Activated naive CD4-positive, alpha-beta T cell treated with anti-CD3 and anti-CD28 coated beads for 36 hours (primary cell): Measurements from ENCODE around the gene MRPS6. TPM values are rescaled to one million over a fixed set of nuclear protein-coding genes. Genes with fewer than 3 reads are reported as not detected.

ENCODE experiments used
- CTCF ChIA-PET: fragments of 350-600 bp; sonication (Branson Sonifier 250); formaldehyde crosslinking; loops from one replicate; lab custom pipeline; 2021; ENCODE audit warnings: antibody characterized with exemption; lab: Charles Lee
- DNase-seq: peaks from one replicate; pipeline ENCODE4 v3.0.0-alpha.2; 2020
- H3K27ac Mint-ChIP-seq: one replicate; pipeline ENCODE4 v1.8.0; 2021; ENCODE audit warnings: mild to moderate bottlenecking, mixed read lengths
- H3K27me3 Mint-ChIP-seq: one replicate; pipeline ENCODE4 v1.8.0; 2021; ENCODE audit warnings: low read depth, mixed read lengths
- H3K36me3 Mint-ChIP-seq: one replicate; pipeline ENCODE4 v1.8.0; 2021; ENCODE audit warnings: low read depth, mixed read lengths
- H3K4me1 Mint-ChIP-seq: one replicate; pipeline ENCODE4 v1.8.0; 2021; ENCODE audit warnings: low read depth, mixed read lengths
- H3K4me3 Mint-ChIP-seq: one replicate; pipeline ENCODE4 v1.8.0; 2021; ENCODE audit warnings: mild to moderate bottlenecking, moderate library complexity, mixed read lengths
- H3K9me3 Mint-ChIP-seq: one replicate; pipeline ENCODE4 v1.8.0; 2021; ENCODE audit warnings: mixed read lengths
- intact Hi-C: fragments of 100-400 bp; cut with micrococcal nuclease; formaldehyde crosslinking; loops from one replicate; pipeline ENCODE4 v1.15.1; 2023
- total RNA-seq, 2 experiments: library from RNA; stranded (reverse); gene quantifications; one replicate each; pipeline ENCODE4 v1.2.3, GENCODE V29; 2021

MRPS6 gene
- total RNA-seq, 2 experiments from 2014 or later: 78.9 to 80.0 TPM

DNA sequence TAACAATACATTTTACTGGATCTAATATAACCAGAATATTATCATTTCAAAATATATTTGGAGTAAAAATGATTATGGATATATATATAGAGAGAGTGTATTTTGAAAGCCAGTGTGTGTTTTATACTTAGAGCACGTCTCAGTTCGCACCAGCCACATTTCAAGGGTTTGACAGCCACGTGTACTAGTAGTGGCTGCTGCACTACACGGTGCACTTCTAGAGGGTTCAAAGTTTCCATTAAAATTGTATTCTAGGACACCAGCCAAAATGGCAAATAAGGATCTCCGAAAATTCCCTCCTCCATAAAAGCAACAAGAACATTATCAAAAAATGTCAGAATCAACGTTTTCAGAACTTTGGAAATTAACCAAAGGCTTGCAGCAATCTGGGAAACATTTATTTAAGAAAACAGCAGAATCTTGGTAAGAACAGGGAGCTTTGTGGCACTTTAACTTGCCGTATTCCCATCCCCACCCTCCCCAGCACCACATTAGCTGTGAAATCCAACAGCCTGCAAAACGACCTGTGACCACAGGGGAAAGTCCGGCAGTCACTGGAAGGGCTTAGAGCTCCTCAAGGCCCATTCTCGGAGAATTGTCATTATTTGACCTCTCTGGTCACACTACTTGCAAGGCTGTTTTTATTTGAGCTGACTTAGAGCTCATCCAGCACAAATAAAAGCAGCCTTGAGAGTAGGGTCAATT is 33.5 kb upstream of the MRPS6 start:
- no peak overlapping the region for H3K27ac Mint-ChIP-seq
- intact Hi-C loops: no loop called here
- no peak overlapping the region for H3K4me3 Mint-ChIP-seq
- CTCF ChIA-PET: interaction anchor here (0.6 kb wide), 1 partner anchor 75 kb away, joined by 3 read pairs; no protein-coding TSS in a partner anchor
- H3K27me3 Mint-ChIP-seq: no peaks in the 10 kb centered on the region
- no peaks in the 10 kb centered on the region for H3K36me3 Mint-ChIP-seq
- peaks cover 7% of the 10 kb centered on the region for H3K4me1 Mint-ChIP-seq
- no peak for DNase-seq
- H3K9me3 Mint-ChIP-seq: no peaks in the 10 kb centered on the region

DNA sequence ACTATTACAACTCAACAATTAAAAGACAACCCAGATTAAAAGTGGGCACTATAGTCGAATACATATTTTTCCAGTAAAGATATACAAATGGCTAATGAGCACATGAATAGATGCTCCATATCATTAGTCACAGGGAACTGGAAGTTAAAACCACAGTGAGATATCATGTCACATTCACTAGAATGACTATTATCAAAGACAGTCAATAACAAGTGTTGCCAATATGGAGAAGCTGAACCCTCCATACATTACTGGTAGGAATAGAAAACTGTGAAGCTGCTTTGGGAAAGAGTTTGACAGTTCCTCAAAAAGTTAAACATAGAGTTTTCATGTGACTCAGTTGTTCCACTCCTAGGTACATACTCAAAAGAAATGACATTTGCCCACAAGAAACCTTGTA is 30.6 kb upstream of the MRPS6 start:
- Mint-ChIP-seq H3K36me3 (no peaks in the 10 kb centered on the region), H3K4me1 (peaks cover 13% of the 10 kb centered on the region), H3K9me3 (no peaks in the 10 kb centered on the region), H3K4me3 (no peak overlapping the region), H3K27ac (no peak overlapping the region), H3K27me3 (no peaks in the 10 kb centered on the region)
- CTCF ChIA-PET: interaction anchor here (0.5 kb wide), 1 partner anchor 174 kb away, joined by 3 read pairs; no protein-coding TSS in a partner anchor
- intact Hi-C loops: loop anchor here (2.0 kb wide), 1 partner anchor 66 kb away; no protein-coding TSS in a partner anchor
- no peak for DNase-seq

DNA sequence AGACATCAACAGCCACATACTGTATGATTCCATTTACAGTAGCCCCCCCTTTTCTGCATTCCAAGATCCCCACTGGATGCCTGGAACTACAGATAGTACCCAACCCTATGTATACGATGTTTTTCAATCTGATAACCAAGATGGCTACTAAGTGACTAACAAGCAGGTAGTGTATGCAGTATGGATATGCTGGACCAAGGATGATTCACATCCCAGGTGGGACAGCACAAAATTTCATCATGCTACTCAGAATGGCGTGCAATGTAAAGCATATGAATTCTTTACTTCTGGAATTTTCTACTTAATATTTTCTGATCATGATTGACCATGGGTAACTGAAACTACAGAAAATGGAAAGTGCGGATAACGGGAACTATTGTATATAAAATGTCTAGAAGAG is 30.0 kb upstream of the MRPS6 start:
- Mint-ChIP-seq H3K4me3 (no peak overlapping the region), H3K27me3 (no peaks in the 10 kb centered on the region), H3K4me1 (peaks cover 13% of the 10 kb centered on the region), H3K9me3 (no peaks in the 10 kb centered on the region), H3K36me3 (no peaks in the 10 kb centered on the region), H3K27ac (no peak overlapping the region)
- CTCF ChIA-PET: interaction anchor here (0.5 kb wide), 1 partner anchor 173 kb away, joined by 3 read pairs; no protein-coding TSS in a partner anchor
- no peak for DNase-seq
- intact Hi-C loops: loop anchor here (2.0 kb wide), 1 partner anchor 67 kb away; no protein-coding TSS in a partner anchor

DNA sequence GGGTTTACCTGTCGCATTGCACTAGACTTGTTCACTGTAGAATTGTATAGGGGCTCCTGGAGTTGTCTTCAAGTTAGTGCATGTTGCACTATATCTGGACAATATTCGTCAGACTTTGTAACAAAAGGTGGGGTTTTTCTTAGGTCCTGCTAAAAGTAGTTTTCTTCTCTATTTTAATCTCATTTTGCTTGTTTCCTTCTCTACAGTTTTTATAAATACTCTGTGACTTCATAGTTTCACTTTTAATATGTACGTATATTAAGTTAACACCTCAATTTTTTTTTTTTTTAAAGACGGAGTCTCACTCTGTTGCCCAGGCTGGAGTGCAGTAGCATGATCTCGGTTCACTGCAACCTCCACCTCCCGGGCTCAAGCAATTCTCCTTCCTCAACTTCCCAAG is 26.5 kb upstream of the MRPS6 start:
- H3K4me3 Mint-ChIP-seq: no peak overlapping the region
- CTCF ChIA-PET: no interaction called here
- intact Hi-C loops: no loop called here

DNA sequence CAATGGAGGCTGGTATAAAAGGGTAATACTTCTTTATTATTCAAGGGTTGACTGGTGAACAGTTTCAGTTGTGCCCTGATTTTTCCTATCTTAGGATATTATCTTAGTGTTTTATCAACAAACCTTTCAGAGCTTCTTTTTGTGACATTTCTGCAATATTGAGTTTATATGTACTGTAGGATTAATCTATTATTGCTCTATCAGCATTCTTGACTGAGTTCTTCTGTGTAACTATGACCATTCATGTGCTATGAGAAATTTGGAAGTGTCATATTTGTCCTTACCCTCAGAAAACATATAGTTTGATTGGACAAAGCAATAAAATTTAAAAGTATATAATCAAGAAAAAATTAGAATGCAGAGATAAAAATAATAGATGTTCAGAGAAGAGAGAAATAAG is 25.5 kb upstream of the MRPS6 start:
- Mint-ChIP-seq H3K27me3 (no peaks in the 10 kb centered on the region), H3K4me1 (peaks cover 8% of the 10 kb centered on the region), H3K36me3 (no peaks in the 10 kb centered on the region), H3K9me3 (no peaks in the 10 kb centered on the region), H3K27ac (no peak overlapping the region), H3K4me3 (no peak overlapping the region)
- intact Hi-C loops: no loop called here
- DNase-seq: no peak
- CTCF ChIA-PET: no interaction called here

More for the DNA sequence above, 26.5 kb upstream of the MRPS6 start:
- peaks cover 13% of the 10 kb centered on the region for H3K4me1 Mint-ChIP-seq
- H3K36me3 Mint-ChIP-seq: no peaks in the 10 kb centered on the region
- no peak overlapping the region for H3K27ac Mint-ChIP-seq
- DNase-seq: no peak
- H3K27me3 Mint-ChIP-seq: no peaks in the 10 kb centered on the region
- H3K9me3 Mint-ChIP-seq: no peaks in the 10 kb centered on the region

DNA sequence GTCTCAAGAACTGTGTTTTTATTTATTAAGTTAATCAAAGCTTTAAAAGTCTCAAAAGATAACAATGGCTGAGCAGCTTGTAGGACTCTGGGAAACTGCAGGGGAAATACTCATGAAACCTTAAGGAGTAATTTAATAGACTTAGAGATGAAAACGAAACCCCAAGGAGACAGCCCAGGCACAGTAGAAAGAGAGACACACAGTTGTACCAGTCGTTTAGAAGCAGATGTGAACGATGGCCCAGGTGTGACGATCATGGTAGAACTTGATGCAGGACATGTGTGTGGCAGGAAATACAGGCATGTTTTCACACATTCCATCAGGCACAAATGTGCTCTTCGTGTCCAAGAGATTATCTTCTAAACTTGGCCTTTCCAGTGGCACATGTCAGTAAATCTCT is 21.2 kb upstream of the MRPS6 start:
- Mint-ChIP-seq H3K27ac (no peak overlapping the region), H3K9me3 (no peaks in the 10 kb centered on the region), H3K27me3 (no peaks in the 10 kb centered on the region), H3K4me1 (no peaks in the 10 kb centered on the region), H3K4me3 (no peak overlapping the region), H3K36me3 (no peaks in the 10 kb centered on the region)
- intact Hi-C loops: no loop called here
- no peak for DNase-seq
- CTCF ChIA-PET: no interaction called here

DNA sequence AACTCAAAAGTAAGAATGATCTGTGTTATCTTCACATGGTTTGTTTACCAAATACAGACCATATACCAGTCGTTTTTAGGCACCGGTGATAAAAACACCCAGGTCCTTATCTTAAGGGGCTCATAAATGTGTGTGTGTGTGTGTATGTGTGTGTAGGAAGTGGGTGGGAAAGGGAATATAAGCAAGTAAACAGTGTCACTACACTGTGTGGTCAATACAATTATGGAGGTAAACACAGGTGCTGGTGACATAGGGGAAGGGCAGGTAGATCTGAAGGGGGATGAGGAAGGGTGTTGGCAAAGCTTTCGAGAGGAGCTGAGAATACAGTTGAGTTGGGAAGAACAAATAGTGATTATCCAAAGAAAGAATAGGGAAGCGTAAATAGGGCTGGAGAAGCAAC is 19.1 kb upstream of the MRPS6 start:
- no peaks in the 10 kb centered on the region for H3K27me3 Mint-ChIP-seq
- CTCF ChIA-PET: no interaction called here
- no peak for DNase-seq
- intact Hi-C loops: no loop called here
- no peaks in the 10 kb centered on the region for H3K4me1 Mint-ChIP-seq
- no peak overlapping the region for H3K27ac Mint-ChIP-seq
- H3K9me3 Mint-ChIP-seq: no peaks in the 10 kb centered on the region
- no peaks in the 10 kb centered on the region for H3K36me3 Mint-ChIP-seq
- H3K4me3 Mint-ChIP-seq: no peak overlapping the region

DNA sequence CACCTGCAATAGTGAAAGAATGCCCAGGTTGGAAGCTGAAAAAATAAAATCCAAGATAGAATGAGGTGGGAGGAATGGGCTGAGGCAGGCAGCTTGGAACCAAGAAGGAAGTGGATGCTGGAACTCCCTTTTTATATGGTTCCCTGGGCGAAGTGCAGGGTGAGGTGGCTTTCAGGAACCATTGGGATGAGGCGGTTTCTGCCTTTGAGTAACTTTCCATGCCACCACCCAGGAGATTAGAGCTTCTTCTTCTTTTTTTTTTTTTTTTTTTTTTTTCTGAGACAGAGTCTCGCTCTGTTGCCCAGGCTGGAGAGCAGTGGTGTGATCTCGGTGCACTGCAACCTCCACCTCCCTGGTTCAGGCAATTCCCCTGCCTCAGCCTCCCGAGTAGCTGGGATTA is 17.8 kb upstream of the MRPS6 start:
- DNase-seq: no peak
- H3K9me3 Mint-ChIP-seq: no peaks in the 10 kb centered on the region
- no peaks in the 10 kb centered on the region for H3K36me3 Mint-ChIP-seq
- H3K4me1 Mint-ChIP-seq: no peaks in the 10 kb centered on the region
- intact Hi-C loops: no loop called here
- no peak overlapping the region for H3K4me3 Mint-ChIP-seq
- H3K27me3 Mint-ChIP-seq: no peaks in the 10 kb centered on the region
- H3K27ac Mint-ChIP-seq: no peak overlapping the region
- CTCF ChIA-PET: no interaction called here

DNA sequence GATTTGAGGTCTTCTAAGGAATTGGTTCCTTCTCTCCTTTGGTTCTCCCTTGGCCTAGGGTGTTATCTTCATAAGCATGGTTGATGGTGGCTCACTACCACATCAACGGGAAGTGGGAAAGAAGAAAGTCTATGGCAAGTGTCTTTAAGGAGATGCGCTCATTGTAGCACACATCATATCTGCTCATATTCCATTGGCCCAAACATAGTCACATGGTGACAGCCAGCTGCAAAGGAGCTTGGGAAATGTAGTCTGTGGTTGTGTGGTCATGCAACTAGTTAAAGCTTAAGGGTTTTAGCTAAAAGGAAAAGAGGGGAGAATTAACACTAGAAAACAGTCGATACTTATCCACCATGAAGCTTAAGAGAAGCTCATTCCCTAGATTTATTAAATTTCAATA is 11.4 kb upstream of the MRPS6 start:
- Mint-ChIP-seq H3K36me3 (no peaks in the 10 kb centered on the region), H3K9me3 (no peaks in the 10 kb centered on the region), H3K27me3 (no peaks in the 10 kb centered on the region), H3K27ac (no peak overlapping the region), H3K4me3 (no peak overlapping the region), H3K4me1 (no peaks in the 10 kb centered on the region)
- no peak for DNase-seq
- CTCF ChIA-PET: interaction anchor here (1.0 kb wide), 1 partner anchor 138 kb away, joined by 3 read pairs; no protein-coding TSS in a partner anchor
- intact Hi-C loops: no loop called here

DNA sequence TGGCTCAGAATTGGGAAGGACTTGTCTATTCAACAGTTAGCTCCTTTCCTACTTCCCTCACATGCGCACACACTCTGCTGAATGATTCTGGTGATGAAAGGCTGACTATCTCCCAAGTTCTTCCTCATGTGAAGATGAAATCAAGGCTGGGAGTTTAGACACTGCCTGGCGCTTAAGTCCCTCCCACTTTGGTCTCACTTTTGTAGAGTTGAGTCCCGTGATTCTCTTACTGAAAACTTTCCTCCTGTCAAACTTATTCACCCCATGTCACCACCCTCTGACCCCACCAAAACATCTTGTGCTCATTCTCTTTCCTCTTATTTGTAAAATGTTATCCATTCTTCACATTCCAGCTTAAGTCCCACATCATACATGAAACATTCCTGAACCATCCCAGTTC is 8.4 kb upstream of the MRPS6 start:
- CTCF ChIA-PET: interaction anchor here (0.7 to 2.3 kb wide), 2 partner anchors 8 to 141 kb away, joined by 3 to 7 read pairs; partner anchors contain the start of genes MRPS6 and SLC5A3
- H3K27ac Mint-ChIP-seq: no peak overlapping the region

DNA sequence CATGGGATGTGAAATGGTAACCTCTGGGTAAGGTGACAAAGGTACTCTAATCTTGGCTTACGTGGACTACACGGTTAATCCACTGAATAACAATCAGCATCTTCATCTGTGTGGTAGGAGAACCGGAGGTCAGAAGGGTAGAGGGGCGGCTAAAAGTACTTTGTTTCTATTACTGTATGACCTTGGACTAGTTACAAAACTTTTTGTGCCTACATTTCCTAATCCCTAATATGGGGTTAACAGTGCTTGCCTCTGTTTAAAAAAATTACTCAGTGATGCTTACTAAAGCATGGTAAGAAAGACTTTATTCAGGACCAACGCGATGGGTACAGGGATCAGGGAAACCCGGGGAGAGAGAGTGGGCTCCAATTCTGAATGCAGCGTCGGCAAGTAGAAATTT is 1.7 kb upstream of the MRPS6 start:
- CTCF ChIA-PET: no interaction called here
- peaks cover 23% of the 10 kb centered on the region for H3K4me1 Mint-ChIP-seq
- H3K9me3 Mint-ChIP-seq: no peaks in the 10 kb centered on the region
- peak overlapping the region; percentile 67 for H3K4me3 Mint-ChIP-seq
- DNase-seq: no peak
- no peak overlapping the region for H3K27ac Mint-ChIP-seq
- intact Hi-C loops: no loop called here
- H3K36me3 Mint-ChIP-seq: peaks cover 18% of the 10 kb centered on the region
- H3K27me3 Mint-ChIP-seq: no peaks in the 10 kb centered on the region

More for the DNA sequence above, 8.4 kb upstream of the MRPS6 start:
- Mint-ChIP-seq H3K4me1 (no peaks in the 10 kb centered on the region), H3K4me3 (no peak overlapping the region), H3K9me3 (no peaks in the 10 kb centered on the region), H3K36me3 (no peaks in the 10 kb centered on the region), H3K27me3 (no peaks in the 10 kb centered on the region)
- intact Hi-C loops: no loop called here
- no peak for DNase-seq

DNA sequence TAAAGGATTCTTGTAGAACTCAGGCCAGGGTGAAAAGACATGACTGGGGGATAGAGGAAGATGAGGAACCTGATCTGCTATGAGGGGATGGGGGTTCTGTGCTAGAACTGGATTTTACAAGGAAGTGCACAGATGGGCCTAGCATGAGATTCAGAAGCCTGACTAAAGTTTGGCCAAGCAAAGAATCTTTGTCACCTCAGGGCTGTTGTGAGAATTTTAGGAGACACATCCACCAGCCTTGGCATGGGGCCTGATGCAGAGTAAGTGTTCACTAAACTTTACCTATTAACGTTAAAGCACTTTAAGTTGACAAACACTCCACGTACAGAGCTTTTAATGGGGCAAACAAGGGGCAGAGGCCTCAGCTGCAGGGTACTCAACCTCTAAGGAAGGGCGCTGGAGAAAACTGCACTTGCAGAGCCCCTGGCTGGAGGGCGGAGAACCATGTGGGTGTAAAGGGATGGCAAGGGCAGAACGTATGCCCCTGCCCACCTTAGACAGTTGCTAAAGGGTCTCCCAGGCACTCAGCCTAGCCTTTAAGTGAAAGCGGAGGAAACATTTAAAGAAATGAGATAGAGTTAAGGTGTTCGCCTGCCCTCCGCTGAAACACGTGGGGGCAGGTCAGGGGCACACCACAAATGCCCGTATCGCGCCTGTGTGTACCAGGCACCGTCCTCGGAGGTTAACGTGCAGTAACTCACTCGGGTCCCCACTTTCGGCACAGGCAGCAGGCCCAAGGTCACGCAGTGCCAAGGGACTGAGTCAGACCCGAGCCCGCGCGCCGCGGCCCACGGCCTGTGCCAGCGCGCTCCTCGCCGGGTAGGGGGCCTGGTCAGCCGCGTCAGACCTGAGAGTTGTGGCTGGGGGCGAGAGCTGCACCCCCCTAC is 990 bp upstream of the MRPS6 start:
- intact Hi-C loops: no loop called here
- Mint-ChIP-seq H3K27ac (peak overlapping the region; percentile 42), H3K4me3 (peak overlapping the region; percentile 67), H3K9me3 (no peaks in the 10 kb centered on the region), H3K4me1 (peaks cover 29% of the 10 kb centered on the region), H3K36me3 (peaks cover 23% of the 10 kb centered on the region), H3K27me3 (no peaks in the 10 kb centered on the region)
- peak; percentile 20 for DNase-seq
- CTCF ChIA-PET: interaction anchor here (0.6 to 1.2 kb wide), 7 partner anchors 7 to 284 kb away, joined by 3 to 4 read pairs (median 3); no protein-coding TSS in a partner anchor
